ENCODE data around the gene CTBP1. TPM values are rescaled to one million over a fixed set of nuclear protein-coding genes. Genes with fewer than 3 reads are reported as not detected.

The CTBP1 gene
- polyA plus RNA-seq, 3 donors = 21.3 to 226 (median 42.1) TPM

GRCh38 chr4:1289207-1290164 lies 40.6 kb upstream of the CTBP1 start, which contains the start of gene MAEA:
TSS of gene MAEA (plus strand) at chr4:1289891. CDS start at chr4:1289914, 23 bp downstream.
- intact Hi-C loops (cut with micrococcal nuclease) = loop anchor here (1.0 to 5.0 kb wide), 7 partner anchors 10 to 507 kb away; partner anchors contain the start of genes CTBP1 (in 1 of the 2), FGFRL1 (in 1 of the 2), GAK (in 1 of the 2) and TMEM175 (in 1 of the 2)
- H3K4me3 Mint-ChIP-seq = peak within 1 kb of the TSS; percentile 97
- H4K20me1 ChIP-seq (ENCODE audit: insufficient read depth, low read length) = peaks cover 20% of the 10 kb centered on the region
- H3K9me3 ChIP-seq (replicated peaks in 1 of 2; ENCODE audit: control insufficient read depth in 1 of 2, insufficient read depth in 1 of 2, low read length in 2 of 2) = peaks cover 0 to 15% of the 10 kb centered on the region in 2 donors
- H3K9me3 Mint-ChIP-seq = peaks cover 7 to 13% (median 11%) of the 10 kb centered on the region in 7 donors
- H2AFZ ChIP-seq (ENCODE audit: insufficient read depth, low read depth, low read length, poor library complexity, severe bottlenecking) = peak within 1 kb of the TSS; percentile 77
- peaks cover 0 to 6% of the 10 kb centered on the region in 2 donors for H3K36me3 ChIP-seq (replicated peaks in 1 of 2; ENCODE audit: control insufficient read depth in 1 of 2, insufficient read depth in 2 of 2, low read length in 2 of 2)
- peak within 1 kb of the TSS; percentile 54 to 82 (median 73) for H3K4me3 ChIP-seq (replicated peaks in 1 of 3; ENCODE audit: low read depth in 2 of 3, low read length in 3 of 3)
- H3K4me2 ChIP-seq (replicated peaks; ENCODE audit: extremely low read depth, low read length, poor library complexity, severe bottlenecking) = peak within 1 kb of the TSS; percentile 87
- H3K27me3 Mint-ChIP-seq (ENCODE audit: low read depth in 3 of 3) = peaks cover 0 to 1% (median 0%) of the 10 kb centered on the region in 3 donors
- peak within 1 kb of the TSS; percentile 65 to 91 for H3K27ac ChIP-seq (ENCODE audit: low read depth in 1 of 2, low read length in 2 of 2)
- under 1% methylated on average over 94 of the region's 95 CpGs for WGBS (ENCODE audit: insufficient coverage)
- no peaks in the 10 kb centered on the region for H3K27me3 ChIP-seq (ENCODE audit: control insufficient read depth in 2 of 2, insufficient read depth in 2 of 2, low read length in 2 of 2)
- DNase-seq = peak; percentile 96 to 97 (median 96)
- peaks cover 25 to 36% of the 10 kb centered on the region in 2 donors for H3K4me1 ChIP-seq (ENCODE audit: control insufficient read depth in 1 of 2, insufficient read depth in 2 of 2, low read length in 2 of 2)
- H3K36me3 Mint-ChIP-seq = peaks cover 18 to 20% of the 10 kb centered on the region in 2 donors
- H3K9ac ChIP-seq (ENCODE audit: insufficient read depth, low read length, poor library complexity, severe bottlenecking) = peak within 1 kb of the TSS; percentile 97
- peaks cover 34% of the 10 kb centered on the region for H3K4me1 Mint-ChIP-seq
- peaks cover 48% of the 10 kb centered on the region for H3K79me2 ChIP-seq (ENCODE audit: insufficient read depth, low read length)
- peak within 1 kb of the TSS; percentile 90 to 97 (median 96) for H3K27ac Mint-ChIP-seq
- no peak for TF ChIP-seq CTCF (IDR thresholded peaks at IDR 0.05)

- H3K27me3 ChIP-seq (ENCODE audit: control insufficient read depth in 2 of 2, insufficient read depth in 2 of 2, low read length in 2 of 2) = no peaks in the 10 kb centered on the region
- H4K20me1 ChIP-seq (ENCODE audit: insufficient read depth, low read length) = peaks cover 13% of the 10 kb centered on the region
- peaks cover 33% of the 10 kb centered on the region for H3K4me1 Mint-ChIP-seq
- peak overlapping the region; percentile 77 for H2AFZ ChIP-seq (ENCODE audit: insufficient read depth, low read depth, low read length, poor library complexity, severe bottlenecking)
- H3K4me3 ChIP-seq (replicated peaks in 1 of 3; ENCODE audit: low read depth in 2 of 3, low read length in 3 of 3) = peak overlapping the region in 2 of 3 experiments; percentile 54 to 82
- H3K36me3 Mint-ChIP-seq = peaks cover 17 to 19% of the 10 kb centered on the region in 2 donors
- peak overlapping the region; percentile 65 to 91 for H3K27ac ChIP-seq (ENCODE audit: low read depth in 1 of 2, low read length in 2 of 2)
- peak overlapping the region; percentile 97 for H3K9ac ChIP-seq (ENCODE audit: insufficient read depth, low read length, poor library complexity, severe bottlenecking)
- no peak for DNase-seq
- no peak for TF ChIP-seq CTCF (IDR thresholded peaks at IDR 0.05)
- no peaks in the 10 kb centered on the region for H3K36me3 ChIP-seq (replicated peaks in 1 of 2; ENCODE audit: control insufficient read depth in 1 of 2, insufficient read depth in 2 of 2, low read length in 2 of 2)
- peak overlapping the region; percentile 75 to 85 for H3K4me3 Mint-ChIP-seq
- H3K9me3 Mint-ChIP-seq = peaks cover 7 to 13% (median 11%) of the 10 kb centered on the region in 7 donors
- WGBS (ENCODE audit: insufficient coverage) = 85% methylated on average over 4 of the region's 7 CpGs
- intact Hi-C loops (cut with micrococcal nuclease) = loop anchor here (2.0 to 5.0 kb wide), 4 partner anchors 41 to 506 kb away; partner anchors contain the start of genes CTBP1 (in 1 of the 2), FGFRL1 (in 1 of the 2) and UVSSA (in 1 of the 2)
- peak overlapping the region; percentile 87 for H3K4me2 ChIP-seq (replicated peaks; ENCODE audit: extremely low read depth, low read length, poor library complexity, severe bottlenecking)
- H3K4me1 ChIP-seq (ENCODE audit: control insufficient read depth in 1 of 2, insufficient read depth in 2 of 2, low read length in 2 of 2) = peaks cover 25 to 36% of the 10 kb centered on the region in 2 donors
- H3K79me2 ChIP-seq (ENCODE audit: insufficient read depth, low read length) = peaks cover 41% of the 10 kb centered on the region
- H3K9me3 ChIP-seq (replicated peaks in 1 of 2; ENCODE audit: control insufficient read depth in 1 of 2, insufficient read depth in 1 of 2, low read length in 2 of 2) = peaks cover 0 to 15% of the 10 kb centered on the region in 2 donors
- peaks cover 0 to 2% (median 1%) of the 10 kb centered on the region in 3 donors for H3K27me3 Mint-ChIP-seq (ENCODE audit: low read depth in 3 of 3)
- peak overlapping the region in 5 of 7 donors; percentile 62 to 93 (median 90) for H3K27ac Mint-ChIP-seq
Measured at GRCh38 chr4:1288786-1289185, 39.9 kb upstream of the CTBP1 start.
